ENCODE data around the gene PPP1R16B.

Gene PPP1R16B

DNA sequence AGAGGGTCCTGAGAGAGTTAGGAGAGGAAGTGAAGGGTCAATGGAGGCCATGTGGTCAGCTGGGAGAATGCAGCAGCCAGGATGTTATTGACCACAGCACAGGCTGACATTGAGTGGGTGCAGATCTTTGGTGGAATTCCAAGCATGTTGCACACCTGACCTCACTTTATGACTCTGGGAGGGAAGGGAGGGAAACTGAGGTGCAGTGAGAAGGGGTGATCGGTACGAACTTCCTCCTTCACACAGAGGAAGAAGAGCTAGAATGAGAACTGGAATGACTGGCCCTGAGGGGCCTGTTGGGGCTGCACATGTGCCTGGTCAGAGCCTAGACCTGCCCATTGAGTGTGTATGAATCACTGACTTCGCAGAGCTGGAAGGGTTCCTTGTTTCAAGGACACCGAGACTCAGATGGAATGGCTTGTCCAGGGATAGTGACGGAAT lies 130.5 kb downstream of the PPP1R16B start:
- peaks cover 100% of the 10 kb centered on the region for H3K79me2 ChIP-seq (ENCODE audit: control insufficient read depth, low read length)
- no peaks in the 10 kb centered on the region for H3F3A ChIP-seq (ENCODE audit: control insufficient read depth, insufficient read depth)
- H3K9me3 ChIP-seq (ENCODE audit: control insufficient read depth, insufficient read depth, low read length), result no peaks in the 10 kb centered on the region
- peaks cover 27% of the 10 kb centered on the region for H3K4me1 ChIP-seq (ENCODE audit: control insufficient read depth, low read length)
- no peak overlapping the region for H3K4me3 ChIP-seq (ENCODE audit: low read length)
- H4K20me1 ChIP-seq (ENCODE audit: control insufficient read depth, insufficient read depth, low read depth, low read length), result peaks cover 62% of the 10 kb centered on the region
- no peaks in the 10 kb centered on the region for H3K9me2 ChIP-seq (replicated peaks; ENCODE audit: control insufficient read depth, low read length)
- H3K4me2 ChIP-seq (ENCODE audit: low read length), result no peak overlapping the region
- H3K36me3 ChIP-seq (ENCODE audit: control insufficient read depth, low read length), result peaks cover 94% of the 10 kb centered on the region
- no peaks in the 10 kb centered on the region for H3K27me3 ChIP-seq (ENCODE audit: control insufficient read depth, low read length)
- no peak for TF ChIP-seq EZH2phosphoT487 (IDR thresholded peaks at IDR 0.05; ENCODE audit: borderline replicate concordance, low read length)
- TF ChIP-seq, protein P1, sequence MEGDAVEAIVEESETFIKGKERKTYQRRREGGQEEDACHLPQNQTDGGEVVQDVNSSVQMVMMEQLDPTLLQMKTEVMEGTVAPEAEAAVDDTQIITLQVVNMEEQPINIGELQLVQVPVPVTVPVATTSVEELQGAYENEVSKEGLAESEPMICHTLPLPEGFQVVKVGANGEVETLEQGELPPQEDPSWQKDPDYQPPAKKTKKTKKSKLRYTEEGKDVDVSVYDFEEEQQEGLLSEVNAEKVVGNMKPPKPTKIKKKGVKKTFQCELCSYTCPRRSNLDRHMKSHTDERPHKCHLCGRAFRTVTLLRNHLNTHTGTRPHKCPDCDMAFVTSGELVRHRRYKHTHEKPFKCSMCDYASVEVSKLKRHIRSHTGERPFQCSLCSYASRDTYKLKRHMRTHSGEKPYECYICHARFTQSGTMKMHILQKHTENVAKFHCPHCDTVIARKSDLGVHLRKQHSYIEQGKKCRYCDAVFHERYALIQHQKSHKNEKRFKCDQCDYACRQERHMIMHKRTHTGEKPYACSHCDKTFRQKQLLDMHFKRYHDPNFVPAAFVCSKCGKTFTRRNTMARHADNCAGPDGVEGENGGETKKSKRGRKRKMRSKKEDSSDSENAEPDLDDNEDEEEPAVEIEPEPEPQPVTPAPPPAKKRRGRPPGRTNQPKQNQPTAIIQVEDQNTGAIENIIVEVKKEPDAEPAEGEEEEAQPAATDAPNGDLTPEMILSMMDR (IDR thresholded peaks at IDR 0.05; ENCODE audit: low read depth, low read length, poor library complexity, severe bottlenecking), result no peak
- no peak overlapping the region for H3K27ac ChIP-seq (ENCODE audit: low read depth, low read length)

- no peak overlapping the region for H3K4me2 ChIP-seq (ENCODE audit: low read length)
- peaks cover 18% of the 10 kb centered on the region for H3K4me1 ChIP-seq (ENCODE audit: control insufficient read depth, low read length)
- peaks cover 94% of the 10 kb centered on the region for H3K36me3 ChIP-seq (ENCODE audit: control insufficient read depth, low read length)
These were observed 131.5 kb downstream of the PPP1R16B start for GRCh38 chr20:38937000-38937399.

DNA sequence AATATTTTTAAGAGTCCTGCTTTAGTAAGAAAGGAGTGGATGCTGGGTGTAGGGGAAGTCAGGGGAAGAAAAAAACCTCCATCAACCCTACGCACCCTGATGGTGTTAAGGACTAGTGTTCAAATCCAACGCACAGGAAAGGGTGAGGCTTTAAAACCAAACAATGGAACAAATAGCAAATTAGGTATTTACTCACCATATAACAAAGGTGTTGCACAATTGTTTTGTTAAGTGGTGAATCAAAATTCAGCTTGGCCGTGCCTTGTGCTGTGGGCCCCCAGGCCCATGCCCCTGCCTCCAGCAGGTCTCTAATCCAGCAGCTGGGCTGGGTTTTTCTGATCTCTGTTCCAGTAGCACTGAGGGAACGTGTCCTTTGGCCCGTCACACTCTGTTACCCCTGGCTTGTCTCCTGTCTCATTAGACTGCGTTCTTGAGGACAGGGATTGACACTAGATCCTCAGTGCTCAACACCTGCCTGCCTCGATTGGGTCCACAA lies 132.5 kb downstream of the PPP1R16B start:
- H3K4me2 ChIP-seq (ENCODE audit: low read length), result no peak overlapping the region
- peaks cover 100% of the 10 kb centered on the region for H3K79me2 ChIP-seq (ENCODE audit: control insufficient read depth, low read length)
- H3K9me2 ChIP-seq (replicated peaks; ENCODE audit: control insufficient read depth, low read length), result no peaks in the 10 kb centered on the region
- H3K9me3 ChIP-seq (ENCODE audit: control insufficient read depth, insufficient read depth, low read length), result no peaks in the 10 kb centered on the region
- H3K36me3 ChIP-seq (ENCODE audit: control insufficient read depth, low read length), result peaks cover 95% of the 10 kb centered on the region
- TF ChIP-seq EZH2phosphoT487 (IDR thresholded peaks at IDR 0.05; ENCODE audit: borderline replicate concordance, low read length), result no peak
- TF ChIP-seq, protein P1 (IDR thresholded peaks at IDR 0.05; ENCODE audit: low read depth, low read length, poor library complexity, severe bottlenecking), result no peak
- H3K4me1 ChIP-seq (ENCODE audit: control insufficient read depth, low read length), result peaks cover 12% of the 10 kb centered on the region
- H3F3A ChIP-seq (ENCODE audit: control insufficient read depth, insufficient read depth), result no peaks in the 10 kb centered on the region
- H3K4me3 ChIP-seq (ENCODE audit: low read length), result no peak overlapping the region
- H3K27ac ChIP-seq (ENCODE audit: low read depth, low read length), result no peak overlapping the region
- H3K27me3 ChIP-seq (ENCODE audit: control insufficient read depth, low read length), result no peaks in the 10 kb centered on the region
- H4K20me1 ChIP-seq (ENCODE audit: control insufficient read depth, insufficient read depth, low read depth, low read length), result peaks cover 49% of the 10 kb centered on the region

More at GRCh38 chr20:38937000-38937399, 131.5 kb downstream of the PPP1R16B start:
- TF ChIP-seq, protein P1 (IDR thresholded peaks at IDR 0.05; ENCODE audit: low read depth, low read length, poor library complexity, severe bottlenecking), result no peak
- no peak for TF ChIP-seq EZH2phosphoT487 (IDR thresholded peaks at IDR 0.05; ENCODE audit: borderline replicate concordance, low read length)
- peaks cover 100% of the 10 kb centered on the region for H3K79me2 ChIP-seq (ENCODE audit: control insufficient read depth, low read length)
- H3K27ac ChIP-seq (ENCODE audit: low read depth, low read length), result no peak overlapping the region
- no peaks in the 10 kb centered on the region for H3K27me3 ChIP-seq (ENCODE audit: control insufficient read depth, low read length)
- no peaks in the 10 kb centered on the region for H3F3A ChIP-seq (ENCODE audit: control insufficient read depth, insufficient read depth)
- no peak overlapping the region for H3K4me3 ChIP-seq (ENCODE audit: low read length)
- no peaks in the 10 kb centered on the region for H3K9me3 ChIP-seq (ENCODE audit: control insufficient read depth, insufficient read depth, low read length)
- no peaks in the 10 kb centered on the region for H3K9me2 ChIP-seq (replicated peaks; ENCODE audit: control insufficient read depth, low read length)
- H4K20me1 ChIP-seq (ENCODE audit: control insufficient read depth, insufficient read depth, low read depth, low read length), result peaks cover 54% of the 10 kb centered on the region
